ENCODE measurements around the gene CACNA2D4.

The CACNA2D4 gene

DNA sequence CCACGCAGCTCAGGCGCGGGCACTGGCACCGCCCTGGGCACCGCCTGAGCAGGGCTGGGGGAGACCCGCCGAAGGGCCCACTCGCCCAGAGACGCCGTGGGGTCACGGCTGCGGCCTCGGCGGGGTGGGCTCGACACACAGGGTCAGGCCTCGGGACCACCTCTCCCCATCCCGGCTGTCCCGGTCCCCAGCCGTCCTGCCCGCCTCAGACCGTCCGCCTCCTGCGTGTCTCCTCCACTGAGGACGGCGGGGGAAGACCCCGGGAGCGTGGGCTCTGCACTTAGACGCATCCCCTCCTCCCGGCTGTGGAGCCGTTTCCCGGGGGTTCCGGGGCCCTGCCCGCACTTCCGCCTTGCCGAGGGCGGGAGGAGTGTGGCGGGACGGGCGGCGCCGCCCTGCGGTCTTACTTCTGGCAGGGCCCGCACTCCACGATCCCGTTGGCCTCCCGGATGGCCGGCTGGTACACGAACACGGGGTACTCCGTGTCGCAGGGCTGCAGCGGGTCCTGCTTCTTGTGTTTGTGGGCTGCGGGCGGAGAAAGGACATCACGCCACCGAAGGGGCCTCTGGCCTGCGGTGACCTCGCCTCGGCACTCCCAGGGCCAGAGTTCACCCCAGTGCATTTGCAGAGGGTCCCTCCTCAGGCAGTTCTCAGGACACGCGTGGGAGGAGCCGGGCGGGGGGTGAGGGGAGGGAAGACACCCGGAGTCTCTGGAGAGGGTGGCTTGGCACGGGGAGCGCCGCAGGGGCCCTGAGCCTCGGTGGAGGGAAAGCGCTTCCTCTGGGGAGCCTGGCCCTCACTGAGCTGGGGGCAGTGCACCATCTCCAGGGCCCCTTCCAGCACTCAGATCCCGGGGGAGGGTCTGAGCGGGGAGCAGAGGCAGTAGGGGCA is 121.2 kb downstream of the CACNA2D4 start:
- DNase-seq: no peak

DNA sequence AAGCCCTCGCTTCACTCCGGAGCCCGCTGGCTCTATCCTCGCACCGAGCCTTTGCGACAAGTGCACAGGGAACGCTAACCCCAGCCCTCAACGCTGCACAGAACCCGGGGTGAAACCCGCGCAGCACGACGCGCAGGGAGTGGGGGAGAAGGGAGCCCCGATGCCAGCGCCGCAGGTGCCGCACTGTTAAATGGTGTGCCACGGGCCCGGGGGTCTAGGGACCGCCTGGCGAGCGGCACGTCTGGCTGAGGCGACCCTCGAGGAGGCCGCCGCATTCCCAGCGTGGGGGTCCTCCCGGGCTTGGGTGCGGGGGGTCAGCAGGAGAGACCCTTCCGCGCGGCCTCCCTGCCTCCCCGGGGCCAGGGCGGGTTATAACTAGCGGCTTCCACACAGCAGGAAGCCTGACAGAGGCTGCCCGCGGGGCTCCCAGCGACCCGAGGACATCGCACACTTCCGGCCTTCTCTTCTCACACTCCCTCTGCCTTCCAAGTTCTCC is 121.9 kb downstream of the CACNA2D4 start:
- DNase-seq: no peak

DNA sequence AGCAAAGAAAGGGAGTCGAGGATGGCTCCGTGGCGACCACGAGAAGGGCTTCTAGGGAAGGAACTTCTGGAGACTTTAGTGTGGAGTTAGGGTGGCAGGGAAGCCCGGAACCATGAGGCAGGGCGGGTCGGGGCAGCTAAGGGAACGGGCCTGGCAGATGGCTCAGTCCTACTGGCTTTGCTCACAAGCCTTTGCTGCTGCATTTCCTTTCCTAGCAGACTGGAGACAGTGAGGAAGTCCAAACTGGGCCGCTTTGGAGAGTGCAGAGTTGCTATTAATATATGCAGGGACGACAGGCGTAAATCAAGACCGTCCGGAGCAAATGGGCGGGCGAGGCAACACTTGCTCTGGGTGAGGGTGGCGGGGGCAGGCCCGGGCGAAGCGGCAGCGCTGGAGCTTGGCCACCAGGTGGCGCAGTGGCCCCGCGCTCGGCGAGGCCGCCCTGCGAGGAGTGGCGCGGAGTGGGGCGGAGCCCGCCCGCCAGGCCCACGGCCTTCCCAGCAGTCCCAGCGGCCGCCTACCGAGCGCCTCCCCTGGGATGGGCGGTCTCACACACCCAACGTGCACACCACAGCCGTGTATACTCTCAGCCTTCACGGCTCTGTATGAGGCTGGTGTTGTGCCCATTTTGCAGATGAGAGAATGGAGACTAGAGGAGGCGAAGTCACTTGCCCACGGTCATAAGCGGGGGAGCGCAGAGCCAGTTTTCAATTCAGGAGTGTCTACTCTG is 122.5 kb downstream of the CACNA2D4 start:
- peak; percentile 70 for DNase-seq

DNA sequence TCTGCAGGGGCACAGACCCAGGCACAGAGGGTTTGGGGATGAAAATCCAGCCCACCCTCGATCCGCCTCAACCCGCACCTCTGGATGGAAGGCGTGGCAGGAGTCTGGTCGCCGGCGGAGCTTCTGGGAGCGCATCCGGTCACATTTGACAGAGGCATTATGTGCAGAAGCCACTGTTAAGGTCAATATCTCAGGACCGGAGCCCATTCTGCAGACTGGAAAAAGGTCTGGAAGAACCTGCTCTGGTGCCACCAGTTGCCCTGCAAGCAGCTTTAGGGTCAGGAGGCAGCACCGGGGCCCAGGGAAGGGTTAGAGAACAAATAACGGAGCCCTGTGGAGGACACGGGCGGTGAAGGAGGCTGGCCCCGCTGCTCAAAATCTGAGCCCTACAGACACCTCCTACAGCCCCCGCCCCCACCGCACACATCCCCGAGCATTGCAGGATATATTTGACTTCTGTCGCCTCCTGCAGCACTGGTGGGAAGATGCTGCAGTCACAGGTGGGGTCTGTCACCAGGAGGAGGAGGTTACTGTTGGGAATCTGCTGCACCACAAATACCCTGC is 123.1 kb downstream of the CACNA2D4 start:
- DNase-seq: no peak

DNA sequence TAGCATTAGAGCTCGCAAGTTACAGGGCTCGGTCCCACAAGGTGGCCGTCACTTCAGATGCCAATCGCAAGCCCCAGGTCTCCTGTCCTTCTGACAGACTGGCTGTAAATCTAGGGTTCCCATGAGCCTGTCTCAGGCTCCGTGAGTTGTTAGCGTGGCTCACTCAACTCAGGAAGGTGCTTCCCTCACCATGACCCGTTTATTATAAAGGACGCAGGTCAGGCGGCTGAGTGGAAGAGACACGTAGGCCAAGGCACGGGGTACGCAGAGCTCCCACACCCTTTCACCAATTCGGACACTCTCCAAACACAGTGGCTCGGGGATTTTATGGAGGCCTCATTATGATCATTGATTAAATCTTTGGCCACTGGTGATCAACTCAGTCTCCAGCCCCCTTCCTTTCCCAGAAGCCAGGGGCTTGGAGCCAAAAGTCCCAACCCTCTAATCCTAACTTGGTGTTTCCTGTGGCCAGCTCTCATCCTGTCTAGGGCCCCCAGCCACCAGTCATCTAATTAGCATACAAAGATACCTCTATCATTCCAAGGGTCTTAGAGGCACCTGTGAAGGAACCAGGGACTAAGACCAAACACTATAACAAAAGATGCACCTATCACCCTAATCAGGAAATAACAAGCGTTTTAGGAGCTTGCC is 123.9 kb downstream of the CACNA2D4 start:
- DNase-seq: no peak

DNA sequence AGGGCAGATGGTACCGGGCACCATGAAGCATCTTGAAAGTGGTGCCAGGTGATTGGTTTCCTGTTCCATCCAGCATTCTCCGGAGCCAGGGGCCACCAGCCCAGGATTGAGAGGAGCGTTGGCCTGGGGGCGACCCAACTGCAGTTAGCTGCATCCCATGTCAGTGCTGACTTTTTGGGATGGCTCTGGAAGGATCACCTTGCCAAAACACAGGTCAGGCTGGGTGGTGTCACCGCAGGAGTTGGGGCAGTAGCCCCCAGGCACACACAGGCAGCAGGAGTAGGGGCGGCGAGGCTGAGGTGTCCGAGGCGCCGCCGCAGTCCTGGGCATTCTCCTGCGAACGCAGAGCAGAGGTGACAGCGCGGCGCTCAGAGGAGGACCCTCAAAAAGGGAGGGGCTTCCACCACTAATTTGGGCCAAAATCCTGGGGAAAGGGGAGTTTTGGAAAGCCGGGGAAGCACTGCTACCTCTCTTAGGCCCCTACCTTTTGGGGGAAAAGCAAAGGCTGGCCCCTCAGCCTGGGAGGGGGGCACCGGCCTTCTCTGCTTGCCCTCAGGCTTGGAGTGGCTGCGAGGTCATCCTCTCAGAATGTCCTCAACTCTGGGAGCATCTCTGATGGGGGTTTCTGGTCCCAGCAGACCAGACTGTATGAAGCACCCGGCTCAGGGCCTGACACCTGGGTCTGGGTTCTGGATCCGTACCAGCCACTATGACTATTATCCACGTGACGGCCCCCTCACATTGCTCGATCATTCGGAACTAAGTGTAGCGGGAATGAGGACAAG is 124.8 kb downstream of the CACNA2D4 start:
- no peak for DNase-seq

DNA sequence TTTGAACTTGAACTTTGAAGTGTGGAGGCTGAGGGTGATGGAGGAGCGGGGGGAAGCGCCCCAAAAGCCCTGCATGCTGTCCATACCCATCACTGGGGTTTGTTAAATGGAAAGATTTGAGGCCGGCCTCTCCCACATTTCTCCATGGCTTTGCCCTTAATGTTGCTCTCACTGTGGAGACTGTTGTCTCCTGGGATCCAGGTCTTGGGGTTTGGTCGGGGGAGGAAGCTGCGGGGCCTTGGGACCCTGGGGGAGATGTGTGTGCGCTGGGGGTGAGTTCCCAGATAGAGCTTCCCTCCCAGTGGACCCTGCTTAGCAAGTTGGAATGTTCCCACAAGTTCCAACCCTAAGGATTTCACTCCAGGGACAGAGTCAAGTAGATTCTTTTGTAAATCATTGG is 126.0 kb downstream of the CACNA2D4 start:
- DNase-seq: no peak

DNA sequence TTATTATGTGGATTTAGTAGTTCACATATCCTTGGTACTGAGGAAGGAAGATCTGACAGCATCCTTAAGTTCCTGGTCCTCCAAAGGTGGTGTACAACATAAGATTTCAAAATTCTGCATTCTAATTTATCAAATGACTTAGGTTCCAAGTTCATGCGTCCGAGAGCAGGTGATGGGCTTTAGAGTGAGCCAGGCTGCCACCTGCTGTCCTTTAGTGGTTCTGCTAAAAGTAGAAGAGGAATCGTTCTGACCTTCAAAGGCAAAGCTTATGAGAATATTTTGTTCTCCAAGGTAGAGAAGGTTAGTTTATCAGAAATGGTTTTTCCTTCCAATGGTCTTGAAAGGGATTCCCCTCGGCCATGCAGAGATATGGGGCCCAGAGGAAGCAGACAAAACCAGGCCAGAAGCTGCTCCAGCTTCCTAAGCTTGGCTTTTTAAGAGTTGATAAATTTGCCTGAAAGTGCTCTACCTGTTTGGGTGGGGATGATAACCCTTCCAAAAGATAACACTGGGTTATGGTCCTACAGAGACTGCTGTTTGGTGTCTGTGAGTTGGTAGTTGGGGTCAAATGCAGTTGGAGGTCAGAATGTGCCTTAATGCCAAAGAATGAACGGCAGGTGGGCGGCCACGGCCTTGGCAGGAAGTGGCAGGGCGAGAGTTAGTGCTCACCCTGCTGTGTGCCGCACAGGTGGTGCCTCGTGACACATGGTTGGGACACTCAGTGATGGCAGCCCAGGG is 127.2 kb downstream of the CACNA2D4 start:
- DNase-seq: peak; percentile 67

DNA sequence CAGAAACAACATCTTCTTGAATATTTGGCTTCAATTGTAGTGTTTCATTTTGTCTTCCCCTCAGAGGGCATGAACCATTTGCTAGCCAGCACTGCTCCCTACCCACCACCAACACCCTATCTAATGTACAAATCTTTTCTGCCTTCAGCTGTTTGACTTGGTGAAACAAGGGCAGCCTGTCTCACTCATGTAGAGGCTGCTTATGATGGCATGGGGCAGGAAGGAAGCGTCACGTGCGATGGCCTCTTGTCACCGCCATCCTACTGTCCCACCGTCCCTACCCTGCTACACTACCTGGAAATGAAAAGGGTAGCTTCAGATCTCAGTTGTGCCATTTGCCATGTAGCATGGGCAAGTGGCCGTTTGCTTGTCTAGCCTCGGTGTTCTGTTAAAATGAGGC is 128.0 kb downstream of the CACNA2D4 start:
- DNase-seq: no peak

DNA sequence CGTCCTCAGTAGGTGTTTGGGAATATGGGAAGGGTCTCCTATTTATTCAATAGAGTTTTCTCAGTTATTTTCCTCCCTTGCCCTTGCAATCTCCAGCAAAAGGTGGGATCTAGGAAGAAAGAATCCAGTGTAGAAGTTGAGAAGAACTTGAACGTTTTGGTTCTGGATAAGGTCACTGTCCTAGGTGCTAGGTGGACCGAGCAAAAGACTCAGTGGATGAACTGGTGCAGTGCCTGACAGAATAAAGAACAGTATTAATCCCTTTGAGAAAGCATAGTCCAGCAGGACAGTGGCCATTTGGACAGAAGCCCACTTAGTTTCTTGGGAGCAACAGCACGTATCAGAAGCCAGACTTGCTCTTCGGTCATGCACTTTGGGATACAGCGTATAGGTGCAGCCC is 130.7 kb downstream of the CACNA2D4 start:
- no peak for DNase-seq

DNA sequence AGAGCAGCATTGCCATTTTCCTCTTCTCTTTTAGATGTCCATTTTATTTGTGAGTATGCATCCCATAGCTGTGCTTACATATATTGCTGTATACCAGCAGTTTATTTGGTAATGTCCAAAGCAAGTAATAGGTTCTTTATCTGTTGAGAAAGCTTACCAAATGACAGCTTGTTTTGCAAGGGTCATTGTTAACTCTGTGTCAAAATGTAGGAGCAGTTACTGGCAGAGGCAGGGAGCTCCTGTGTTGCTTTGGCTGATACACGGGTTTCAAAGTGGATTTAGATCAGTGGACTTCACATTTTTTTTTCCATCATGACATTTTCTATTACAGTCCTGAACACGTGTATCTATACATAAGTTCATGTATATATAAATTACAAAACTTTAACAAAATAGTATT is 136.2 kb downstream of the CACNA2D4 start:
- no peak for DNase-seq

DNA sequence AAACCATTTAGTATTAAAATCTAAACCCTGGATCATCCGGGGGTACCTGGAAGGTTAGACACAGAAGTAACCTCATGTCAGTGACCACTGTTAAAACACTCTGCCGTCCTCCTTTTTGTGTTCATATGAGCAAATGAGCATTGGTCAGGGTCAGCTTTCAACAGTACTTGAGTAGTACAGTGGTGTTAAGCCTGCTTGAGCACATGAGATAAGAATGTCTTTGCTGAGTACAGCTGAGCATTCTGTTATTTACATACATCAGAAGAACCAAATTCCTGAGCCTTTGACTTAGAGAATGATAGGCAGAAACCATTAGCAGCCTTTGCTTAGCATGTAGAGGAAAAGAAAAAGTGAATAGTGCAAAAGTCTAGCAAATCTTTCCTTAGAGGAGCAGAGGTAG is 136.7 kb downstream of the CACNA2D4 start:
- no peak for DNase-seq

DNA sequence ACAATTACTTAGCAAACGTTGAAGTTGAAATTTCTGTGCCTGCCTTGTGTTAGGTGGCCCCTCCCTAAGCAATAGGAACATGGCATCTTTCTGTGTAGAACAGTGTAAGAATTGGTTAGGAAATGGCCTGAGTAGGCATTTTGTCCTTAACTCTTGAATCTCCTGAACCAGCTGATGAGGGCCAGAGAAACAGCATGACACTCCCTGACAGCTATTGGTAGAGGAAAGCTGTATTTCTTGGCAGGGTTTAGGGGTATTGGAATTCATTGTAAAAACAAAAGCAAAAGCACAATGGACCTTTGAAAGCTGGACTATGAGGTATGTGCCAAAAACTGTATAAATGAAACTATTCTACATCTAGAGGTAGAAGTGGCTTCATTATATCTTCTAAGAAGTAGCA is 138.7 kb downstream of the CACNA2D4 start:
- DNase-seq: no peak

DNA sequence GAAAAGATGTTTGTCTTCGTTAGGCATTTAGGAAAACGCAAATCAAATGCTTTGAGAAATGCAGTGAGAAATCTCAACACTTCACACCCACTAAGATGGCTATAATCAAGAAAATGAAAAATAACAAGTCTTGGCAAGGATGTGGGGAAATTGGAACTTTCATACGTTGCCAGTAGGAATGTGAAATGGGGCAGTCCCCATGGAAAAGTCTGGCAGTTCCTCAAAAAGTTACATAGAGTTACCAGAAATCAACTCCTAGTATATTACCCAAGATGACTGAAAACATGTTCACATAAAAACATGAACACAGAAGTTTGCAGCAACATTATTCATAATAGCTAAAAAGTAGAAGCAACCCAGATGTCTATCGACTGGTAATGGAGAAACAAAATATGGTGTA is 139.5 kb downstream of the CACNA2D4 start:
- no peak for DNase-seq

DNA sequence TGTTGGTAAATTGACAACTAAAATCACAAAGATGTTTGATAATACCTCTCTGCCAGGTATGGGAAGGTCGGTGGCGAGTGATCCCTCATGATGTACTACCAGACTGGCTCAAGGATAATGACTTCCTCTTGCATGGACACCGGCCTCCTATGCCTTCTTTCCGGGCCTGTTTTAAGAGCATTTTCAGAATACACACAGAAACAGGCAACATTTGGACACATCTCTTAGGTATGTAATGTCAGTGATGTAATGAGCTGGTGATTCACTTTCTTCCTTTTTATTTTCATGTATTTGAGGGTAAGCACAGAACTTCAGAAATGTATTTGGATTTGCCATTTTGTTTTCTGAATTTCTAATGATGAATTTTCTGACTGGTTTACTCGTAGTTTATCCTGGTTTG is 140.7 kb downstream of the CACNA2D4 start:
- no peak for DNase-seq

DNA sequence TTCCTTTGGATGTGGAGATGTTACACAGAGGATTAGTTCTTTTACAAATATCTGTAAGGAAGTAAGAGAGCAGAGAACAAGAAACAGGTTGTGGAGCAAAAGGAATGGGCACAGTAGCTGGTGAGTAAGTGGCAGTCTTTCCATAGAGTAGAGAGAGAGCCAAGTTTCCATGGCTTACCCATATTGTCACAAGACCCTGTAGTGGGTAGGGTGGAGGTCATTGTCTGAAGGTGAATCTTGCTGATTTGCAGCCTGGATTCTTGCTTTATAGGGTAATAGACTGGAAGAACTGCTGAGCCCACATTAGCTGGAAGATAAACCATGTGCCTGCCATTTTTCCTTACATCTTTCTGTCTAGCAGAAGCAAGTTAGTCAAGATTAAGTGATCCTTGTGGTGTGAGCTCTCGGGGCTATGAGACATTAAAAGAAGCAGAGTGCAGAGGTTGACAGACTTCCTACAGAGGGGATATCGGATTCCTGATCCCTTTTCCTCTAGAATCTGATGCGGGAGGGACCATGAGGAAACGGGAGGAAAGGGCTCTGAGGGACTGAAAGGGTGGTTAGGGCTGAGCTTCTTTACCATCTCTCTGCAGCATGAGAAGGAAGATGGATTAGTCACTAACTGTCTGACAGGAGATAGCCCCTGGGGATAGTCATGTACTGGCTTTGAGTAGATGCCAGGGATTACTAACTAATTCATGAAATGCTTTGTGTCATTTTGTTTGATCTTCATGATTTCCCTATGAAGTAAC is 142.1 kb downstream of the CACNA2D4 start:
- no peak for DNase-seq

DNA sequence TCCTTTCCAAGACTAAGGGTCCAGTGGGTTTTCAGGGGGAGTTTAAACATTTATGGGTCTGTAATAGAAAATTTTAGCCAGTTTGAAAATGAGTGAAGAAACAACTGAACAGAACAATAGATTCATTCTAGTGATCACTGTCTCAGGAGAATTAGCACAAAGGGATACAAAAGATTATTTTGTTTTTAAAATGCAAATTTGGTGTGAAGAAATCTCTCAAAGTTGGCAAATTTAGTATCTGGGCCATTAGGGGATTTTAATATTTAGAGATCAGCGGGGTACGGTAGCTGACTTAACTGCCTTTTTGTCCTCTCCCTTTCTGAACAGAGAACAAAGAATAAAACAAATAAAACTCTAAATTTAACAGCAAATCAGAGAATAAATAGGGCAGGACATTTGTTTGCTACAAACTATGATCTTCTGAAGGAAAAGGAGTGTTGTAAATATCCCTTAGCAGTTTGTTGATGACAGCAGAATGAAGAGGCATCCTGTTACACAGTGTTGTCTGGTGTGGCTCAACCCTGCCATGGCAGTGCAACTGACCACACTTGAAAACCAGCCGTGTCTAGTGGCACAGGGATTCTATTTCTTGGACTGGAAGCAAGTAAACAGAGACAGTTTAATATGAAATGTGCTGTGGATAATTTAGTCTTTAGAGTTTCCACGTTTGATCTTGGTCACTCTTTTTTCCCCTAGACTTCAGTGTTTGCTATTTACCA is 144.4 kb downstream of the CACNA2D4 start:
- no peak for DNase-seq

DNA sequence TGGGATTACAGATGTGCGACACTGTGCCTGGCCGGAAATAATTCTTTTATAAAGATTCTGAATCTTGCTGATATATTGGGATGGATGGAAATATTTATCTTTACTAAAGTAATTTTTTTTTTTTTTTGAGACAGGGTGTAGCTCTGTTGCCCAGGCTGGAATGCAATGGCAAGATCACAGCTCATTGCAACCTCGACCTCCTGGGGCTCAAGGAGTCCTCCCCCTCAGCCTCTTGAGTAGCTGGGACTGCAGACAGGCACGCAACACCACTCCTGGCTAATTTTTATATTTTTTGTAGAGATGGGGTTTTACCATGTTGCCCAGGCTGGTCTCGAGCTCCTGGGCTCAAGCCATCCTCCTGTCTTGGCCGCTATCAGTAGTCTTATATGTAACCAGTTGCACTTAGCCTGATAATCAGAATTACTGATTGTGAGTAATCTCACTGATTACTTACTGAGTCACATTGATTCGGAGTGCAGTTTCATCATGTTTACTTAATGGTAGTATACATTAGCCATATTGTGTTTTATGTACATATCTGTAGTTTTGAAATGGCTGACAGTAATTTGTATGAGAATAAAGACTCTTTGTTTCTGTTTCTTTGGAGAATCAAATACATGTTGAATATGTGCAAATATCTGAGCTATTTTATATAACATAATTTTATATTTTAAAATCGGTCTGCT is 148.5 kb downstream of the CACNA2D4 start:
- no peak for DNase-seq

DNA sequence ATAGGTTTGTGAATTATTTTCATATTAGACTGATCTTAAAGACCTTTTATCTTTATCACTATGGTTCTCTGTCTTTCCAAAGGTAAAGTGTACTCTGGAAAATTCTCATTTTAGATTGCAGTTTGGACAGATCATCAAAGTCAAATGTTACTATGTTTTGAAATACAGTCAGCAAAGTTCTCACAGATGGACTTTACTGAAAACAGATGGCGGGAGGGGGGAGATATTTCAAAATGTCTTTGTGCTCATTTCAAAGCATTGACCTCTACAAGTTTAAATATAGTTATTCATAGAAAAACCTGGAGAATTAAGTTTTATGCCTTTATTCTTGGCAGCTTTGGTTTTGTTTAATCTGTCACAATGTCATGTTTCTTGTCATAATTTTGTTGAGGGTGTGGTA is 149.8 kb downstream of the CACNA2D4 start:
- DNase-seq: no peak
